Suprapubic skin (tissue), 4 donors: Measurements from ENCODE around the gene PLXNA1.

Source experiments
- CTCF ChIP-seq, 2 donors: fragments of 200-600 bp in 1 of 2; fragments of 450-650 bp in 1 of 2; sonication (generic) in 1 of 2; IDR thresholded peaks; one replicate each; pipeline ENCODE4 v1.5.1; 2016 to 2019; ENCODE audit warnings: antibody characterized with exemption in 2 of 2, mild to moderate bottlenecking in 1 of 2, moderate library complexity in 1 of 2
- POLR2A ChIP-seq, 2 donors: fragments of 450-650 bp; IDR thresholded peaks; one replicate each; pipeline ENCODE4 v1.6.1; 2017; ENCODE audit warnings: antibody characterized with exemption in 2 of 2, mild to moderate bottlenecking in 2 of 2, moderate library complexity in 2 of 2
- POLR2AphosphoS5 ChIP-seq, 3 donors: sonication (generic); formaldehyde crosslinking; IDR thresholded peaks; one replicate each; pipeline ENCODE4 v1.6.1; 2017; ENCODE audit warnings: antibody characterized with exemption in 3 of 3

GRCh38 chr3:126999383-126999782, 16.5 kb downstream of the PLXNA1 start:
- TF ChIP-seq CTCF (IDR thresholded peaks at IDR 0.05) (no peak), POLR2A (IDR thresholded peaks at IDR 0.05) (no peak), POLR2AphosphoS5 (IDR thresholded peaks at IDR 0.05) (no peak)
